ENCODE results near the gene PTPRF.

Gene PTPRF

DNA sequence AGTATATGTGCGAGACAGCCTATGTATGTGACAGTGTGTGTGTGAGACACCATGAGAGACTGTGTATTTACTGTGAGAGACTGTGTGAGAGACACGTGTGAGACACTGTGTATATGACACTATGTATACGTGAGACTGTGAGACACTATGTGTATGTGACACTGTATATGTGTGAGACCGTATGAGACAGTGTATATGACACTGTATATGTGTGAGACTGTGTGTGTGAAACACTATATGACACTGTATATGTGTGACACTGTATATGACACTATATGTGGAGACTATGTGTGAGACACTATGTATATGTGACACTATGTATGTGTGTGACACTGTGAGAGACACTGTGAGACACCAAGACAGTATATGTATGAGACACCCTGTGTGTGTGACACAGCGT, 66.3 kb downstream of the PTPRF start:
- DNase-seq (ENCODE audit: extremely low spot score): no peak
- TF ChIP-seq SUZ12 (IDR thresholded peaks at IDR 0.05) (no peak), FOXK2 (IDR thresholded peaks at IDR 0.05) (no peak)
- CTCF ChIA-PET: no interaction called here
- POLR2A ChIA-PET: no interaction called here

DNA sequence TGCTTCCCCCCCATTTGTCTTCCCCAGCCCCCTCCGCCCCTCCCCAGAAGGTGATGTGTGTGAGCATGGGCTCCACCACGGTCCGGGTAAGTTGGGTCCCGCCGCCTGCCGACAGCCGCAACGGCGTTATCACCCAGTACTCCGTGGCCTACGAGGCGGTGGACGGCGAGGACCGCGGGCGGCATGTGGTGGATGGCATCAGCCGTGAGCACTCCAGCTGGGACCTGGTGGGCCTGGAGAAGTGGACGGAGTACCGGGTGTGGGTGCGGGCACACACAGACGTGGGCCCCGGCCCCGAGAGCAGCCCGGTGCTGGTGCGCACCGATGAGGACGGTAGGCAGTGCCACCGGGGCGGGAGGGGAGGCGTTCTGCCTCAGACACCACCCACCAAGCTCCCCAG, 67.0 kb downstream of the PTPRF start:
- DNase-seq (ENCODE audit: extremely low spot score): no peak
- CTCF ChIA-PET: no interaction called here
- no peak for TF ChIP-seq FOXM1 (IDR thresholded peaks at IDR 0.05; ENCODE audit: borderline replicate concordance)
- TF ChIP-seq SUZ12 (IDR thresholded peaks at IDR 0.05): no peak
- POLR2A ChIA-PET: no interaction called here

DNA sequence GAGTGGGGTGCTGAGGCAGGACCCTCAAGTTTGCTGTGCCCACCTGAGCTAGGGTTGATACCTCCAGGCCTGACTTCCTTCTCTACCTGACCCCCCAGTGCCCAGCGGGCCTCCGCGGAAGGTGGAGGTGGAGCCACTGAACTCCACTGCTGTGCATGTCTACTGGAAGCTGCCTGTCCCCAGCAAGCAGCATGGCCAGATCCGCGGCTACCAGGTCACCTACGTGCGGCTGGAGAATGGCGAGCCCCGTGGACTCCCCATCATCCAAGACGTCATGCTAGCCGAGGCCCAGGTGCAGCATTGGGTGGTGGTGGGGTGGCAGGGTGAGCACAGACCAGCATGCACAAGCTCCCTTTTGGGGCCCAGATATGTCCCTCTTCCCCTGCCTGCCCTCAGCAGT, 67.9 kb downstream of the PTPRF start:
- CTCF ChIA-PET: no interaction called here
- DNase-seq (ENCODE audit: extremely low spot score): no peak
- POLR2A ChIA-PET: interaction anchor here (0.9 kb wide), 1 partner anchor 51 kb away, joined by 4 read pairs; the partner anchor contains the start of gene KDM4A
- TF ChIP-seq TARDBP (IDR thresholded peaks at IDR 0.05): no peak
- no peak for TF ChIP-seq BHLHE40 (IDR thresholded peaks at IDR 0.05; ENCODE audit: borderline replicate concordance)
- no peak for TF ChIP-seq SUZ12 (IDR thresholded peaks at IDR 0.05)

DNA sequence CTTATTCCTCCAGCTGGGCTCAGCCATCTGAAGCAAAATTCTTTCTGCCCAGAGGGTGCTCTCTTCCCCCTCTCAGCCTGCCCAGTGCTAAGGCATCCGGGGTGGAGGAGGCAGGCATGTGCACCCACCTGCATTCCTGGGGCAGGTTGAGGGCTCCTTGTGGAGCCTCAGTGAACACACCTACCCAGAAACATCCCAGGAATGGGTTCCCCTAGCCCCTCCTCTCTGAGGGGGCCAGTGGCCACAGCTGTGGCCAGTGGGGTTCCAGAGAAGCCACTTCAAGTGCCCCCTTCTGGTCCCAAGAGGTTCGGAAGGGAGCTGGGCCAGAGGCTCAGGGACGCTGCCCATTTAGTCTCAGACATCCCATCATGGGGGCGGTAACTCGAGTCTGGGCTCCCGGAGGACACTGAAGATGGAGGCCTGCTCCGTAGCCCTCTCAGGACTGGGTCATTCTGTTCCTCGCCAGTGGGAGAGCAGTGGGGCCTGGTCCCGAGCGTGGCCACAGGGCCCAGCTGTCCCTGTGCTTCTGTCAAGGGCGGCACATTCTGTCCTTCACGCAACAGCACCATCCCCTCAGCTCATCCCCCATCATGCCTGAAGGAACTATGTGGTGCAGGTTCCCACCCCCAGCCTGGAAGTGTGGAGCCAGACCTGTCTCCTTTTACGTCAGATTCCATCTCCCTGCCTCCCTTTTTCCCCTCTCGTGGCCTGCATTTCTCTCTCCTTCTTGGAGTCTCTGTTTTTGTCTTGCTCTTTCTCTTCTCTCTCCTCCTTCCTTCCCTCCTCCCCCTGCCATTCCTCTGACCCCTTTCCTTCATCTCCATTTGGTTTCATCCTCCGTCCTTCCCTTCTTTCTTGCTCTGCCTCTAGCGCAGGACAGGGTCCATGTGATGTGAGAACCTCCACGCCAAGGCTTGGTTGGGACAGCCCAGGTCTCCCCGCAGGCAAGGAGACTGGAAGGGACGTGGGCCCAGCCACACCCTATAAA, 69.6 kb downstream of the PTPRF start:
- no peak for TF ChIP-seq ZNF384 (IDR thresholded peaks at IDR 0.05)
- no peak for TF ChIP-seq SUZ12 (IDR thresholded peaks at IDR 0.05)
- no peak for TF ChIP-seq TARDBP (IDR thresholded peaks at IDR 0.05)
- TF ChIP-seq NFRKB (IDR thresholded peaks at IDR 0.05): no peak
- TF ChIP-seq ARNT (IDR thresholded peaks at IDR 0.05): no peak
- no peak for TF ChIP-seq FOXK2 (IDR thresholded peaks at IDR 0.05)
- no peak for TF ChIP-seq FOXM1 (IDR thresholded peaks at IDR 0.05; ENCODE audit: borderline replicate concordance)
- no peak for TF ChIP-seq LEF1 (IDR thresholded peaks at IDR 0.05; ENCODE audit: borderline replicate concordance)
- TF ChIP-seq CTBP1 (IDR thresholded peaks at IDR 0.05; ENCODE audit: borderline replicate concordance): no peak
- TF ChIP-seq SP1 (IDR thresholded peaks at IDR 0.05): no peak
- TF ChIP-seq HDGF (IDR thresholded peaks at IDR 0.05; ENCODE audit: borderline replicate concordance): no peak
- TF ChIP-seq, protein P1, sequence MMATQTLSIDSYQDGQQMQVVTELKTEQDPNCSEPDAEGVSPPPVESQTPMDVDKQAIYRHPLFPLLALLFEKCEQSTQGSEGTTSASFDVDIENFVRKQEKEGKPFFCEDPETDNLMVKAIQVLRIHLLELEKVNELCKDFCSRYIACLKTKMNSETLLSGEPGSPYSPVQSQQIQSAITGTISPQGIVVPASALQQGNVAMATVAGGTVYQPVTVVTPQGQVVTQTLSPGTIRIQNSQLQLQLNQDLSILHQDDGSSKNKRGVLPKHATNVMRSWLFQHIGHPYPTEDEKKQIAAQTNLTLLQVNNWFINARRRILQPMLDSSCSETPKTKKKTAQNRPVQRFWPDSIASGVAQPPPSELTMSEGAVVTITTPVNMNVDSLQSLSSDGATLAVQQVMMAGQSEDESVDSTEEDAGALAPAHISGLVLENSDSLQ (IDR thresholded peaks at IDR 0.05): no peak
- no peak for TF ChIP-seq BHLHE40 (IDR thresholded peaks at IDR 0.05; ENCODE audit: borderline replicate concordance)
- no peak for DNase-seq (ENCODE audit: extremely low spot score)
- ChIA-PET CTCF (no interaction called here), POLR2A (no interaction called here)

DNA sequence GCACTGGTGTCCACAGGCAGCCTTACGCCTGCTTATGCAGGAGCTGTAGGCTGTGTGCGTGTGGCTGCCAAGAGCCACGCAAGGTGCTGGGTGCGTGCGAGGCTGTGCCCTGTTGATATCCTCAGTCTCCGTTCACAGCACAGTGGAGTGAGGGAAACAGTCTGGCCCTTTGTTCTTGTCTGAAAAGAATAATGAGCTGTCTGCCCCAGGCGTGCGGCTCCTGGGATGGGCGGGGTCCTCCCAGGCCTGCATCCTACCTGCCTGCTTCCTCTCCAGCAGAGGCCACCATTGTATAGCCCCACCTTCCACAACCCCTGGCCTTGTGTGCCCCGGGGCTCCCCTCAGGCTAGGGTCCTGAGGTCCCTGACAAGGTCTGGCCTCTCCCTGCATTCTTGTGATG, 72.3 kb downstream of the PTPRF start:
- DNase-seq (ENCODE audit: extremely low spot score): no peak
- TF ChIP-seq ELF4 (IDR thresholded peaks at IDR 0.05) (no peak), FOXM1 (IDR thresholded peaks at IDR 0.05; ENCODE audit: borderline replicate concordance) (no peak), HDGF (IDR thresholded peaks at IDR 0.05; ENCODE audit: borderline replicate concordance) (no peak), FOXA1 (IDR thresholded peaks at IDR 0.05) (no peak), L3MBTL2 (conservative IDR thresholded peaks at IDR 0.05) (no peak), FOXK2 (IDR thresholded peaks at IDR 0.05) (no peak), SP1 (IDR thresholded peaks at IDR 0.05) (no peak), NFRKB (IDR thresholded peaks at IDR 0.05) (no peak), LEF1 (IDR thresholded peaks at IDR 0.05; ENCODE audit: borderline replicate concordance) (no peak), TARDBP (IDR thresholded peaks at IDR 0.05) (no peak), ARNT (IDR thresholded peaks at IDR 0.05) (no peak), CTBP1 (IDR thresholded peaks at IDR 0.05; ENCODE audit: borderline replicate concordance) (no peak), SUZ12 (IDR thresholded peaks at IDR 0.05) (no peak), BHLHE40 (IDR thresholded peaks at IDR 0.05; ENCODE audit: borderline replicate concordance) (no peak), ZNF384 (IDR thresholded peaks at IDR 0.05) (no peak)
- CTCF ChIA-PET: no interaction called here
- POLR2A ChIA-PET: no interaction called here

DNA sequence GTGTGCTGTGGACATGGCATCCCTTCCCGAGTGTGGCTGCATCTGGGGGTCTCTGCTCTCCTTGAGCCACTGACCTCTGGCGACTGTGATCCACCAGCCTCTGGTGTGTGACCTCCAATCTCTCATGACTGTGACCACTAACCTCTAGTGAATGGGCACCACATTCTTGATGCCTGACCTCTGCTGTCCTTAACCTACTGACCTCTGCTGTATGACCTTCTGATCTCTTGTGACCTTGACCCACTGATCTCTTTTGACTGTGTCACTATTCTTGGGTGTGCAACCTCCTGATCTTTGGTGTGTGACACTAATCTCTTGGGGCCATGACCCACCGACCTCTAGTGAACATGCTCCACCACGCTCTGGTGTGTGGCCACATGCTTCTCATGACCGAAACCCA, 73.5 kb downstream of the PTPRF start:
- TF ChIP-seq SUZ12 (IDR thresholded peaks at IDR 0.05) (no peak), ELF4 (IDR thresholded peaks at IDR 0.05) (no peak), TARDBP (IDR thresholded peaks at IDR 0.05) (no peak), L3MBTL2 (conservative IDR thresholded peaks at IDR 0.05) (no peak), NFRKB (IDR thresholded peaks at IDR 0.05) (no peak), ARNT (IDR thresholded peaks at IDR 0.05) (no peak)
- ChIA-PET POLR2A (interaction anchor here (1.0 kb wide), 1 partner anchor 47 kb away, joined by 3 read pairs; no protein-coding TSS in a partner anchor), CTCF (no interaction called here)
- DNase-seq (ENCODE audit: extremely low spot score): no peak

DNA sequence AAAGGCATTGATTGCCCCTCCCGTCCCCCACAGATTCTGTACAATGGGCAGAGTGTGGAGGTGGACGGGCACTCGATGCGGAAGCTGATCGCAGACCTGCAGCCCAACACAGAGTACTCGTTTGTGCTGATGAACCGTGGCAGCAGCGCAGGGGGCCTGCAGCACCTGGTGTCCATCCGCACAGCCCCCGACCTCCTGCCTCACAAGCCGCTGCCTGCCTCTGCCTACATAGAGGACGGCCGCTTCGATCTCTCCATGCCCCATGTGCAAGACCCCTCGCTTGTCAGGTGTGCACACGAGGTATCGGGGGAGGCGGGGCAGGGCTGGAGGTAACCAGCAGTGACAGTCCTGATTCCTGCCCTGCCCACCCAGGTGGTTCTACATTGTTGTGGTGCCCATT, 74.5 kb downstream of the PTPRF start:
- no peak for TF ChIP-seq CTBP1 (IDR thresholded peaks at IDR 0.05; ENCODE audit: borderline replicate concordance)
- no peak for TF ChIP-seq SUZ12 (IDR thresholded peaks at IDR 0.05)
- TF ChIP-seq NFRKB (IDR thresholded peaks at IDR 0.05): no peak
- TF ChIP-seq HDGF (IDR thresholded peaks at IDR 0.05; ENCODE audit: borderline replicate concordance): no peak
- TF ChIP-seq, protein P1 (IDR thresholded peaks at IDR 0.05): no peak
- TF ChIP-seq BHLHE40 (IDR thresholded peaks at IDR 0.05; ENCODE audit: borderline replicate concordance): no peak
- no peak for TF ChIP-seq LEF1 (IDR thresholded peaks at IDR 0.05; ENCODE audit: borderline replicate concordance)
- no peak for TF ChIP-seq FOXM1 (IDR thresholded peaks at IDR 0.05; ENCODE audit: borderline replicate concordance)
- no peak for TF ChIP-seq SP1 (IDR thresholded peaks at IDR 0.05)
- CTCF ChIA-PET: no interaction called here

More for the DNA sequence above, 74.5 kb downstream of the PTPRF start:
- POLR2A ChIA-PET: no interaction called here
- DNase-seq (ENCODE audit: extremely low spot score): no peak

Data from HEK293T (cell line).